SK-N-SH treated with all-trans-retinoic acid at 6 μM for 48 hours (cell line): ENCODE data around the gene MYH9.

ENCODE experiments used
- ARNTL ChIP-seq: fragments of 450-650 bp; formaldehyde crosslinking; IDR thresholded peaks from 2 replicates; pipeline ENCODE4 v1.5.0; 2020; ENCODE audit warnings: low read depth, mild to moderate bottlenecking, moderate library complexity, borderline replicate concordance
- RARB ChIP-seq: fragments of 250-450 bp; sonication (Bioruptor Pico); IDR thresholded peaks from 2 replicates; pipeline ENCODE4 v1.8.0; 2021; ENCODE audit warnings: mild to moderate bottlenecking, moderate library complexity
- ZFP30 ChIP-seq: fragments of 450-650 bp; formaldehyde crosslinking; IDR thresholded peaks from 2 replicates; pipeline ENCODE4 v1.5.0; 2022; ENCODE audit warnings: mild to moderate bottlenecking, moderate library complexity

DNA sequence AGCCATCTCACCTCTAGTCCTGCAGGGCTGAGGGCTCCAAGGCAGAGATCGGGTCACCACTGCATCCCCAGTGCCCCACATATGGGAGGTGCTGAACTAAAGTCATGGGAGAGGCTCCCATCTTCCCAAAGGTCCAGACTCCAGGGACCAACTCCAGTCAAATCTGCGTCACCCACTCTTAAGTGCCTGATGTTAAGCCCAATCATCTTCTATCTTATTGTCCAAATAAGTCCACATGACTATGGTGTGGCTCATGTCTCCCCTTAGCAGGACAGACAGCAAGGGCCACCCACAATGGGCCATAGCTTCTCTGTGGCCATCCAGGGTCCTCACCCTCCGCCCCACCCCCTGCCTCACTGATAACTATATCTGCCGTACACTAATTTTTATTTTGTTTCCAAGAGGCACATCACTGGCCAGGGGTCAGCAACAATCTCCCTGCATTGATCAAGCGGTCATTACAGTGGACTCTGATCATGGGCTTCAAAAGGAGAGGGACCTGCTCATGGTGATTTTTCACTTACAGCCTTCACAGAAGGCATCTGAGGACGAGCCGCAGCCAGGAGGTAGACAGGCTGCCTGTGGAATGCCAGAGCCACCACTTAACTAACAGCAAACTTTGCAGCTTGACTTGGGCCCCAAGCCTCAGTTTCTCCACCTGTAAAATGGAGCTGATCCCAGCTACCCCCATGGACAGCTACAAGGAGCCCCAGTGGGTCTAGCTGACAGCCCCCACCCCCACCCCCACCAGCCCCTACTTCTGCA is 23.3 kb downstream of the MYH9 start:
- no peak for TF ChIP-seq RARB (CRISPR knock-in tag)
- TF ChIP-seq ZFP30, result no peak
- no peak for TF ChIP-seq ARNTL (CRISPR knock-in tag)
